ENCODE measurements around the gene DISC1. TPM values are rescaled to one million over a fixed set of nuclear protein-coding genes. Genes with fewer than 3 reads are reported as not detected.

The DISC1 gene
- total and polyA plus RNA-seq, 2 donors (not counting 1 experiment from before 2014, with no cell fraction given) = 2.7 to 4.3 TPM

- H3K9ac ChIP-seq (ENCODE audit: low read length) = no peak overlapping the region
- Mint-ChIP-seq H3K4me3 (no peak overlapping the region), H3K9me3 (ENCODE audit: insufficient read depth) (no peaks in the 10 kb centered on the region), H3K27ac (no peak overlapping the region), H3K4me1 (peaks cover 10% of the 10 kb centered on the region), H3K27me3 (no peaks in the 10 kb centered on the region)
- CTCF ChIA-PET = no interaction called here
- TF ChIP-seq CTCF (IDR thresholded peaks at IDR 0.05) (no peak), EZH2 (IDR thresholded peaks at IDR 0.05; ENCODE audit: borderline replicate concordance, insufficient read depth, low read depth, low read length, poor library complexity, severe bottlenecking) (no peak)
- no peaks in the 10 kb centered on the region for H3K27me3 ChIP-seq (replicated peaks in 1 of 4; ENCODE audit: control extremely low read depth in 1 of 4, control insufficient read depth in 3 of 4, insufficient read depth in 4 of 4, low read length in 3 of 4)
- 100% methylated on average over 3 of the region's 7 CpGs for WGBS (ENCODE audit: insufficient coverage)
- DNase-seq (no peak), ATAC-seq (ENCODE audit: low read depth) (no peak)
- H3K36me3 ChIP-seq (replicated peaks in 1 of 2; ENCODE audit: control extremely low read depth in 1 of 2, control insufficient read depth in 1 of 2, extremely low read depth in 1 of 2, insufficient read depth in 2 of 2, low read length in 1 of 2) = no peaks in the 10 kb centered on the region
- peaks cover 0 to 2% of the 10 kb centered on the region in 2 donors for H3K4me1 ChIP-seq (ENCODE audit: control insufficient read depth in 2 of 2, insufficient read depth in 2 of 2, low read length in 2 of 2)
- H2AFZ ChIP-seq (ENCODE audit: insufficient read depth, low read depth, low read length, poor library complexity, severe bottlenecking) = no peak overlapping the region
- no peaks in the 10 kb centered on the region for H3K9me3 ChIP-seq (ENCODE audit: control extremely low read depth in 1 of 3, control insufficient read depth in 2 of 3, insufficient read depth in 1 of 3, low read length in 2 of 3)
- H3K4me3 ChIP-seq (ENCODE audit: control extremely low read depth in 1 of 5, extremely low read depth in 1 of 5, insufficient read depth in 1 of 5, low read depth in 2 of 5, low read length in 4 of 5) = no peak overlapping the region
- no peak overlapping the region for H3K4me2 ChIP-seq (replicated peaks; ENCODE audit: low read depth, low read length, poor library complexity, severe bottlenecking)
- H3K79me2 ChIP-seq (ENCODE audit: control insufficient read depth, insufficient read depth, low read length) = no peaks in the 10 kb centered on the region
- intact Hi-C loops (cut with micrococcal nuclease) = no loop called here
- no peak overlapping the region for H3K27ac ChIP-seq (ENCODE audit: low read length in 2 of 2)
- no peaks in the 10 kb centered on the region for H4K20me1 ChIP-seq (ENCODE audit: control insufficient read depth, insufficient read depth, low read length, poor library complexity, severe bottlenecking)
- POLR2A ChIA-PET = no interaction called here
Observed at GRCh38 chr1:231853588-231854207, 227.1 kb downstream of the DISC1 start.

DNA sequence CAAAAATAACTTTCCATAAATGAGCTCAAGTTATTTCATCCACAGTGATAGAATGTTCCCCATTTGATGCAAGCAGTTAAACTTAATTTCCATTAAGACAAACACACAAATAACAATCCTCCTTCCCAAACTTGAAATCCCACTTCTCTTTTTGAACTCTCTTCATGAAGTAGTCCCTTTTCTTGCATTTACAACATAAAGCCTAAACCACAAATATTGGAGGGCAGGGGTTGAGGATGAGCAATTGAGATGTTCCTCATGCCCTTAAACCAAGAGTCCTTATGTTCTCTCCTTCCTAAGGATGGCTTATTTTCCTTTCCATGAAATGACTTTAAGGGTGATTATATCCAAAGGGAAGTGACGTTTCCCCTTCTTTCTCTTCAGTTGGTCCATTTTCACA lies 228.8 kb downstream of the DISC1 start:
- no peak overlapping the region for H3K4me3 ChIP-seq (ENCODE audit: control extremely low read depth in 1 of 5, extremely low read depth in 1 of 5, insufficient read depth in 1 of 5, low read depth in 2 of 5, low read length in 4 of 5)
- DNase-seq (no peak), ATAC-seq (ENCODE audit: low read depth) (no peak)
- Mint-ChIP-seq H3K27ac (no peak overlapping the region), H3K9me3 (ENCODE audit: insufficient read depth) (no peaks in the 10 kb centered on the region), H3K27me3 (no peaks in the 10 kb centered on the region), H3K4me1 (peaks cover 10% of the 10 kb centered on the region), H3K4me3 (no peak overlapping the region)
- ChIA-PET POLR2A (no interaction called here), CTCF (interaction anchor here (1.8 kb wide), 1 partner anchor 12 kb away, joined by 11 read pairs; no protein-coding TSS in a partner anchor)
- H3K4me2 ChIP-seq (replicated peaks; ENCODE audit: low read depth, low read length, poor library complexity, severe bottlenecking) = no peak overlapping the region
- no peaks in the 10 kb centered on the region for H3K27me3 ChIP-seq (replicated peaks in 1 of 4; ENCODE audit: control extremely low read depth in 1 of 4, control insufficient read depth in 3 of 4, insufficient read depth in 4 of 4, low read length in 3 of 4)
- H2AFZ ChIP-seq (ENCODE audit: insufficient read depth, low read depth, low read length, poor library complexity, severe bottlenecking) = no peak overlapping the region
- H3K4me1 ChIP-seq (ENCODE audit: control insufficient read depth in 2 of 2, insufficient read depth in 2 of 2, low read length in 2 of 2) = peaks cover 0 to 2% of the 10 kb centered on the region in 2 donors
- H3K9me3 ChIP-seq (ENCODE audit: control extremely low read depth in 1 of 3, control insufficient read depth in 2 of 3, insufficient read depth in 1 of 3, low read length in 2 of 3) = no peaks in the 10 kb centered on the region
- H3K27ac ChIP-seq (ENCODE audit: low read length in 2 of 2) = no peak overlapping the region
- no peaks in the 10 kb centered on the region for H3K79me2 ChIP-seq (ENCODE audit: control insufficient read depth, insufficient read depth, low read length)
- TF ChIP-seq CTCF (IDR thresholded peaks at IDR 0.05) (no peak), EZH2 (IDR thresholded peaks at IDR 0.05; ENCODE audit: borderline replicate concordance, insufficient read depth, low read depth, low read length, poor library complexity, severe bottlenecking) (no peak)
- H4K20me1 ChIP-seq (ENCODE audit: control insufficient read depth, insufficient read depth, low read length, poor library complexity, severe bottlenecking) = no peaks in the 10 kb centered on the region
- no peak overlapping the region for H3K9ac ChIP-seq (ENCODE audit: low read length)
- no peaks in the 10 kb centered on the region for H3K36me3 ChIP-seq (replicated peaks in 1 of 2; ENCODE audit: control extremely low read depth in 1 of 2, control insufficient read depth in 1 of 2, extremely low read depth in 1 of 2, insufficient read depth in 2 of 2, low read length in 1 of 2)
- no CpG with 5 or more reads among the region's 1 CpG for whole genome bisulfite sequencing (ENCODE audit: insufficient coverage)
- intact Hi-C loops (cut with micrococcal nuclease) = no loop called here
